BE2C (cell line): Measurements from ENCODE around the gene MDH2.
A peak's percentile ranks its signal among the peaks of the same experiment; 100 is the strongest.
"Not testable (repeated sequence)": the region's sequence is repeated elsewhere in the genome, so short reads cannot be mapped to it uniquely, and the experiment has no call there.

Experiments
- DNase-seq: peaks from one replicate; pipeline ENCODE4 v3.0.0-alpha.2; 2020
- H3K27me3 ChIP-seq: fragments of 250-450 bp; sonication (Bioruptor Pico); 2 replicates; pipeline ENCODE4 v1.5.1; 2020; ENCODE audit warnings: mild to moderate bottlenecking
- H3K36me3 ChIP-seq: fragments of 250-450 bp; sonication (Bioruptor Pico); 2 replicates; pipeline ENCODE4 v1.5.1; 2020; ENCODE audit warnings: mild to moderate bottlenecking
- H3K4me1 ChIP-seq: fragments of 250-450 bp; sonication (Bioruptor Pico); 2 replicates; pipeline ENCODE4 v1.5.1; 2020
- H3K4me3 ChIP-seq: 2 replicates; pipeline ENCODE4 v1.5.1; 2011; ENCODE audit warnings: low read depth, low read length
- H3K9me3 ChIP-seq: fragments of 250-450 bp; sonication (Bioruptor Pico); 2 replicates; pipeline ENCODE4 v1.5.1; 2020
- TF ChIP-seq, protein P1 (sequence below): IDR thresholded peaks from 2 replicates; pipeline ENCODE4 v1.5.1; 2012; ENCODE audit warnings: mild to moderate bottlenecking, low read depth, low read length

MDH2 gene

DNA sequence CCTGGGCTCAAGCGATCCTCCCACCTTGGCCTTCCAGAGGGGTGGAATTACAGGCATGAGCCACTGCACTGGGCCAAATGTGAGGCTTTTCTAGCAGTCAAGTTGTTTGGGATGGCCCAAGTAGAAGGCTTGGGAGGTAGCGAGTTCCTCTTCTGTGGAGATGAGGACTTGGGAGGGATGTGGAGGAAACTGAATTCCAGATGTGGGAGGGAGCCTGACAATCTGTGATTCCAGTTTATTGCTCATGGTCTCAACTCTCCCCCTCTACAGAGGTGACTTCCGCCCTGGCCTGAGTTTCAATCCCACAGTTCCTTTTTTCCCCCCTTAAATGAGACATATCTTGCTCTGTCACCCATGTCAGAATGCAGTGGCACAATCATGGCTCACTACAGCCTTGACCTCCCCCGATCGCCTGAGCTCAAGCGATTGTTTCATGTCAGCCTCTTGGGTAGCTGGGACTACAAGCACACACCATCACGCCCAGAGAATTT, 3.5 kb upstream of the MDH2 start:
- TF ChIP-seq, protein P1, sequence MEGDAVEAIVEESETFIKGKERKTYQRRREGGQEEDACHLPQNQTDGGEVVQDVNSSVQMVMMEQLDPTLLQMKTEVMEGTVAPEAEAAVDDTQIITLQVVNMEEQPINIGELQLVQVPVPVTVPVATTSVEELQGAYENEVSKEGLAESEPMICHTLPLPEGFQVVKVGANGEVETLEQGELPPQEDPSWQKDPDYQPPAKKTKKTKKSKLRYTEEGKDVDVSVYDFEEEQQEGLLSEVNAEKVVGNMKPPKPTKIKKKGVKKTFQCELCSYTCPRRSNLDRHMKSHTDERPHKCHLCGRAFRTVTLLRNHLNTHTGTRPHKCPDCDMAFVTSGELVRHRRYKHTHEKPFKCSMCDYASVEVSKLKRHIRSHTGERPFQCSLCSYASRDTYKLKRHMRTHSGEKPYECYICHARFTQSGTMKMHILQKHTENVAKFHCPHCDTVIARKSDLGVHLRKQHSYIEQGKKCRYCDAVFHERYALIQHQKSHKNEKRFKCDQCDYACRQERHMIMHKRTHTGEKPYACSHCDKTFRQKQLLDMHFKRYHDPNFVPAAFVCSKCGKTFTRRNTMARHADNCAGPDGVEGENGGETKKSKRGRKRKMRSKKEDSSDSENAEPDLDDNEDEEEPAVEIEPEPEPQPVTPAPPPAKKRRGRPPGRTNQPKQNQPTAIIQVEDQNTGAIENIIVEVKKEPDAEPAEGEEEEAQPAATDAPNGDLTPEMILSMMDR, result no peak
- no peak for DNase-seq
- no peaks in the 10 kb centered on the region for H3K27me3 ChIP-seq
- H3K4me1 ChIP-seq, result no peaks in the 10 kb centered on the region
- no peaks in the 10 kb centered on the region for H3K9me3 ChIP-seq
- H3K36me3 ChIP-seq, result no peaks in the 10 kb centered on the region; the same call in none of the 2 replicates
- no peak overlapping the region for H3K4me3 ChIP-seq

DNA sequence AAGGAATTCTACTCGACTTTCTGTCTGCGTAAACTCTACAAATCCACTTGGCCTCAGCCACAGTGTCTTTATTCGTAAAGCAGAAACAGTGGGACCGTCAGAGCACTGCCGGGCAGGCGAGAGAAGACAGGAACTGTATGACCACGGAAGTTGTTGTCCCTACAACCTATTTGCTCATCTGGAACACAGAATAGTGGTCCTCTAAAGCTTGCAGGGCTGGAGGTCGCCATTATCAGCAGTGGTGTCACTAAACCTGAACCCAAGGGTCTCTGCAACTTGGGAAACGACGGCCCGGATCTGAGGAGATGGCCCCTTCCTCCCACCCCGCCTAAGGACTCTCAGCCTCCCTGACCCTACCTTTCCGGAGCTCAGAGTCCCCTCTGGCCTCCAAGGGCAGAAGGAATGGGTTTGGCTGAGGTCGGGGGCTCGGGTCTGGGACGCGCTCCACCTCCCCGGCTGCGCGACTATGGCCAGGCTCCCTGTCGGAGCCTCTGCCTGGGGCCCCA, 548 bp upstream of the MDH2 start:
- H3K4me3 ChIP-seq, result peak overlapping the region; percentile 100

DNA sequence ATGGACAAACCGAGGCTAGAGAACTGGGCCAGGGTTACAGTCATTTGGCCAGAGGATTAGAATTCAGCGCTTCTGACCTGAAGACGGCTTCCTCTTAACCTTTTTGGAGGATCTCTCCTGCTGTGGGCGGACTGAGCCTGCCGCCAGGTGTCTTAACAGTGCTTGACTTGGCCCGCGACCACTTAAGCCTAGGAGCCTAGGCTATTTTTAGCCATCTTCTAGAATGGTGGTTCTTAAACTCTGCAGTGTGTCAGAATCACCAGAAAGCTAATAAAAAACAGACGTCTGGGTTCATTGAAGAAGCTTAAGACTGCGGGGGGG, 722 bp downstream of the MDH2 start:
- no peaks in the 10 kb centered on the region for H3K9me3 ChIP-seq
- H3K4me1 ChIP-seq, result no peaks in the 10 kb centered on the region
- H3K36me3 ChIP-seq, result peaks cover 17% of the 10 kb centered on the region
- TF ChIP-seq, protein P1, result peak; percentile 18; the same call in 1 of the 2 replicates
- H3K4me3 ChIP-seq, result peak overlapping the region; percentile 100
- no peak for DNase-seq
- no peaks in the 10 kb centered on the region for H3K27me3 ChIP-seq

More for the DNA sequence above, 548 bp upstream of the MDH2 start:
- no peak for DNase-seq
- TF ChIP-seq, protein P1, result no peak
- Histone ChIP-seq H3K27me3 (no peaks in the 10 kb centered on the region), H3K9me3 (no peaks in the 10 kb centered on the region), H3K4me1 (no peaks in the 10 kb centered on the region), H3K36me3 (peaks cover 13% of the 10 kb centered on the region)

DNA sequence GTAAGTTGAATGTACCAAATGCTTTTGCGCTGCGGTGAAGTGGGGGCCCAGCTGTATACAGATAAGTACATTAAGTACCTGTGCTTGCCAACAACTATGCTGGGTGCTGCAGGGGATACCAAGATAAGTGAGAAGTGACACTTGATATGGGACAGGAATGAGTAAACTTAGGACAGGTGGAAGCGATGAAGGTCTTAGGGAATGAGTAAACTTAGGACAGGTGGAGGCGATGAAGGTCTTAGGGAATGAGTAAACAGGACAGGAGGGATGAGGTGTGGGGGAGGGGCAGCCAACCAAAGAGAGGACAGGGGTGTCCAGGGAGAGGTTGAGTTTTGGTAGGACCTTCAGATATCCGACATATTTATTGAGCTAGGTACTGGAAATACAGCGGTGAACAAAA, 1.4 kb downstream of the MDH2 start:
- H3K4me3 ChIP-seq, result peak overlapping the region; percentile 100
- DNase-seq, result no peak
- no peaks in the 10 kb centered on the region for H3K4me1 ChIP-seq
- H3K36me3 ChIP-seq, result peaks cover 24% of the 10 kb centered on the region
- no peaks in the 10 kb centered on the region for H3K27me3 ChIP-seq
- no peaks in the 10 kb centered on the region for H3K9me3 ChIP-seq
- TF ChIP-seq, protein P1, result no peak

DNA sequence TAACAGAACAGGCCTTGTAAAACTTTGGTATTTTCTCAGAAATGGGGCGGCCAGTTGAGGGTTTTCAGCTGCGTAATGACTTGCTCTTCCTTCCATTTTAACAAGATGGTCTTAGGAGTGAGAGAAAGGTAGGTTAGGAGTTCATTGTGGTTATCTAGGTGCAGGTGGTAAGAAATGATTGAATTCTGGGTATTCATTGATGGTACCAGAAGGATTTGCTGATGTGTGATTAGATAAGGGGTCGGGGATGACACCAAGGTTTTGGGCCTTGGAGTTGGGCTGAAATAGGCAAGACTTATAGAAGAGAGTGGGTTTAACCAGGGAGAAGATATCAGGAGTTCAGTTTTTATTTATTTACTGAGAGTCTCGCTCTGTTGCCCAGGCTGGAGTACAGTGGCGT, 2.6 kb downstream of the MDH2 start:
- no peak overlapping the region for H3K4me3 ChIP-seq
- H3K27me3 ChIP-seq, result no peaks in the 10 kb centered on the region
- no peaks in the 10 kb centered on the region for H3K4me1 ChIP-seq
- H3K9me3 ChIP-seq, result no peaks in the 10 kb centered on the region
- no peak for DNase-seq
- TF ChIP-seq, protein P1, result no peak
- H3K36me3 ChIP-seq, result peaks cover 35% of the 10 kb centered on the region

DNA sequence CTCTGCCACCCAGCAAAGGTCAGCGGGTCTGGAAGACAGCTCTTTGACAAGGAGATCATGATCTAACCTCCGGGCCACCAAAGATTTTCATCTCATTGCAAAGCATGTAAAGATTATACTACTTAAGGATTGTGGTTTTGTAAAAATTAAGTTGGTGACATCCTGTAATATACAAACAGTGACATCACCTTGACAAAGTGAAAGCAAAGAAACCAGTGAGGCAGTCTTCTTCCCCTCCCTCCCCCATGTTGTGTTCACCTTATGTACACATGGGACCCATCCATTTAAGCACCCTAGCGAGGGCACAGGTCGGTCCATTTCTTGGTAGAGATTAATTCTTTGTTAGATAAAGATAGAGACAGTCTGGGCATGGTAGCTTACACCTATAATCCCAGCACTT, 3.9 kb downstream of the MDH2 start:
- no peaks in the 10 kb centered on the region for H3K9me3 ChIP-seq
- H3K27me3 ChIP-seq, result no peaks in the 10 kb centered on the region
- peaks cover 41% of the 10 kb centered on the region for H3K36me3 ChIP-seq
- no peak for DNase-seq
- no peak overlapping the region for H3K4me3 ChIP-seq
- TF ChIP-seq, protein P1, result no peak
- H3K4me1 ChIP-seq, result no peaks in the 10 kb centered on the region

DNA sequence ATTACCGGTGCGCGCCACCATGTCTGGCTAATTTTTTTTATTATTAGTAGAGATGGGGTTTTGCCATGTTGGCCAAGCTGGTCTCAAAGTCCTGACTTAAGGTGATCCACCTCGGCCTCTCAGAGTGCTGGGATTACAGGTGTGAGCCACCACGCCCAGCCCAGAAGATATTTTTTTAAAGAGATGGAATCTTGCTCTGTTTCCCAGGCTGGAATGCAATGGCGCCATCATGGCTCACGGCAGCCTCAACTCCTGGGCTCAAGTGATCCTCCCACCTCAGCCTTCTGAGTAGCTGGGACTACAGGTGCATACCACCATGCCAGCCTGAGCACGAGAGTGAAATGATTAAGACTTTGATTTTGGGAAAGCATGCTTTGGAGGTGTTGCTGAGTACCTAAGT, 4.8 kb downstream of the MDH2 start:
- H3K4me1 ChIP-seq, H3K27me3 ChIP-seq, H3K4me3 ChIP-seq, DNase-seq, H3K9me3 ChIP-seq: not testable (repeated sequence)
- H3K36me3 ChIP-seq, result peaks cover 48% of the 10 kb centered on the region
